ENCODE data around the gene YBX2.

- TF ChIP-seq, protein P1, sequence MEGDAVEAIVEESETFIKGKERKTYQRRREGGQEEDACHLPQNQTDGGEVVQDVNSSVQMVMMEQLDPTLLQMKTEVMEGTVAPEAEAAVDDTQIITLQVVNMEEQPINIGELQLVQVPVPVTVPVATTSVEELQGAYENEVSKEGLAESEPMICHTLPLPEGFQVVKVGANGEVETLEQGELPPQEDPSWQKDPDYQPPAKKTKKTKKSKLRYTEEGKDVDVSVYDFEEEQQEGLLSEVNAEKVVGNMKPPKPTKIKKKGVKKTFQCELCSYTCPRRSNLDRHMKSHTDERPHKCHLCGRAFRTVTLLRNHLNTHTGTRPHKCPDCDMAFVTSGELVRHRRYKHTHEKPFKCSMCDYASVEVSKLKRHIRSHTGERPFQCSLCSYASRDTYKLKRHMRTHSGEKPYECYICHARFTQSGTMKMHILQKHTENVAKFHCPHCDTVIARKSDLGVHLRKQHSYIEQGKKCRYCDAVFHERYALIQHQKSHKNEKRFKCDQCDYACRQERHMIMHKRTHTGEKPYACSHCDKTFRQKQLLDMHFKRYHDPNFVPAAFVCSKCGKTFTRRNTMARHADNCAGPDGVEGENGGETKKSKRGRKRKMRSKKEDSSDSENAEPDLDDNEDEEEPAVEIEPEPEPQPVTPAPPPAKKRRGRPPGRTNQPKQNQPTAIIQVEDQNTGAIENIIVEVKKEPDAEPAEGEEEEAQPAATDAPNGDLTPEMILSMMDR (IDR thresholded peaks at IDR 0.05; ENCODE audit: extremely low read depth in 1 of 2, insufficient read depth in 1 of 2, low read depth in 1 of 2, low read length in 2 of 2), result no peak
- TF ChIP-seq GATA2 (IDR thresholded peaks at IDR 0.05; ENCODE audit: insufficient read depth, insufficient read length, low read depth, low read length) (no peak), POLR2A (IDR thresholded peaks at IDR 0.05; ENCODE audit: low read depth, low read length) (no peak), EZH2 (IDR thresholded peaks at IDR 0.05; ENCODE audit: borderline replicate concordance, low read depth, low read length, severe bottlenecking) (no peak), POLR2AphosphoS5 (IDR thresholded peaks at IDR 0.05; ENCODE audit: insufficient read depth, low read depth, low read length) (no peak)
- TF ChIP-seq, protein P2, sequence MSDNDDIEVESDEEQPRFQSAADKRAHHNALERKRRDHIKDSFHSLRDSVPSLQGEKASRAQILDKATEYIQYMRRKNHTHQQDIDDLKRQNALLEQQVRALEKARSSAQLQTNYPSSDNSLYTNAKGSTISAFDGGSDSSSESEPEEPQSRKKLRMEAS (IDR thresholded peaks at IDR 0.05; ENCODE audit: insufficient read depth, insufficient read length), result no peak
Observed at GRCh38 chr17:7340179-7340578, 45.7 kb upstream of the YBX2 start.

Data from endothelial cell of umbilical vein (primary cell).